22Rv1 (cell line): Measurements from ENCODE around the gene E2F2.

Experiments
- CTCF ChIP-seq: fragments of 450-650 bp; IDR thresholded peaks from 2 replicates; pipeline ENCODE4 v1.5.1; 2017; ENCODE audit warnings: mild to moderate bottlenecking
- ZFX ChIP-seq: fragments of 450-650 bp; IDR thresholded peaks from 2 replicates; pipeline ENCODE4 v1.6.1; 2017; ENCODE audit warnings: antibody characterized with exemption, borderline replicate concordance

GRCh38 chr1:23571465-23571864 is 40.4 kb upstream of the E2F2 start:
- no peak for TF ChIP-seq CTCF
- no peak for TF ChIP-seq ZFX
